OCI-LY7 (cell line): ENCODE data around the gene TFIP11. TPM values are rescaled to one million over a fixed set of nuclear protein-coding genes. Genes with fewer than 3 reads are reported as not detected.

ENCODE experiments used
- BruUV-seq: library from RNA; stranded (reverse); fragments of 400-500 nt; replicated peaks from 2 replicates; lab custom pipeline; 2021; lab: Mats Ljungman, UMichigan
- CTCF ChIA-PET: fragments of 300-600 bp; sonication (Branson Sonifier 250); formaldehyde crosslinking; loops from one replicate; lab custom pipeline; 2022; ENCODE audit warnings: antibody characterized with exemption; ENCODE audit not compliant: unreplicated experiment; lab: Charles Lee
- POLR2A ChIA-PET: fragments of 300-600 bp; sonication (Branson Sonifier 250); formaldehyde crosslinking; loops from one replicate; lab custom pipeline; 2022; ENCODE audit warnings: antibody characterized with exemption; lab: Charles Lee
- DNase-seq: peaks from one replicate; pipeline ENCODE4 v3.0.0-alpha.2; 2015; ENCODE audit warnings: low spot score
- H2AFZ ChIP-seq: fragments of 200-600 bp; sonication (generic), shearing (Covaris generic); 2 replicates; pipeline ENCODE4 v1.6.1; 2014; ENCODE audit warnings: mild to moderate bottlenecking, antibody characterized with exemption, low read length, moderate library complexity
- H3K27ac ChIP-seq: fragments of 200-600 bp; sonication (generic); 2 replicates; pipeline ENCODE4 v1.5.1; 2014; ENCODE audit warnings: mixed run types, low read depth, mild to moderate bottlenecking, moderate library complexity, low read length, inconsistent platforms; ENCODE audit not compliant: poor library complexity, severe bottlenecking
- H3K36me3 ChIP-seq: fragments of 200-600 bp; sonication (generic); 2 replicates; pipeline ENCODE4 v1.6.1; 2014; ENCODE audit warnings: mild to moderate bottlenecking, antibody characterized with exemption, low read length, moderate library complexity, mixed read lengths; ENCODE audit not compliant: insufficient read depth
- H3K4me1 ChIP-seq: fragments of 200-600 bp; sonication (generic); 2 replicates; pipeline ENCODE4 v1.5.1; 2014; ENCODE audit warnings: mild to moderate bottlenecking, low read length; ENCODE audit not compliant: insufficient read depth, poor library complexity, severe bottlenecking
- H3K4me2 ChIP-seq: fragments of 200-600 bp; sonication (generic); 2 replicates; pipeline ENCODE4 v1.6.1; 2014; ENCODE audit warnings: mild to moderate bottlenecking, low read length
- H3K4me3 ChIP-seq: fragments of 200-600 bp; sonication (generic); 2 replicates; pipeline ENCODE4 v1.5.1; 2014; ENCODE audit warnings: mild to moderate bottlenecking, low read depth, low read length; ENCODE audit not compliant: poor library complexity, severe bottlenecking
- H3K79me2 ChIP-seq: fragments of 200-600 bp; sonication (generic); 2 replicates; pipeline ENCODE4 v1.6.1; 2016; ENCODE audit warnings: low read depth, mild to moderate bottlenecking, low read length, moderate library complexity, mixed read lengths; ENCODE audit not compliant: insufficient read depth
- H3K9me2 ChIP-seq: fragments of 200-600 bp; sonication (generic); 2 replicates; pipeline ENCODE4 v1.6.1; 2016; ENCODE audit warnings: mild to moderate bottlenecking, low read length, mixed read lengths; ENCODE audit not compliant: insufficient read depth
- H3K9me3 ChIP-seq: fragments of 200-600 bp; sonication (generic); 2 replicates; pipeline ENCODE4 v1.6.1; 2014; ENCODE audit warnings: mild to moderate bottlenecking, mixed run types, low read length, mixed read lengths
- H4K20me1 ChIP-seq: fragments of 200-600 bp; sonication (generic); 2 replicates; pipeline ENCODE4 v1.6.1; 2014; ENCODE audit warnings: mild to moderate bottlenecking, antibody characterized with exemption, low read length, moderate library complexity, mixed read lengths; ENCODE audit not compliant: insufficient read depth
- EZH2phosphoT487 ChIP-seq: fragments of 200-600 bp; sonication (generic); IDR thresholded peaks from 2 replicates; pipeline ENCODE4 v1.6.1; 2018; ENCODE audit warnings: low read depth, borderline replicate concordance, mild to moderate bottlenecking, mixed run types, antibody characterized with exemption, low read length, moderate library complexity, mixed read lengths
- intact Hi-C: fragments of 100-400 bp; cut with micrococcal nuclease; formaldehyde crosslinking; loops from one replicate; pipeline ENCODE4 v1.10.0; 2022; ENCODE audit not compliant: unreplicated experiment
- total RNA-seq, 2 experiments: library from RNA; depleted of rRNA in 1 of 2; stranded (reverse); fragments of >200 nt in 1 of 2; shearing (Covaris generic) in 1 of 2; gene quantifications; 2 replicates each; pipeline ENCODE4 v1.2.3, GENCODE V29; 2014 to 2022
- TF ChIP-seq, protein P1 (sequence below): fragments of 200-600 bp; sonication (generic); conservative IDR thresholded peaks from 2 replicates; pipeline ENCODE4 v1.5.1; 2014; ENCODE audit warnings: mild to moderate bottlenecking, antibody characterized with exemption, low read length, moderate library complexity, mixed read lengths

The TFIP11 gene
- total RNA-seq, 2 experiments from 2014 or later: 45.2 to 54.5 TPM

DNA sequence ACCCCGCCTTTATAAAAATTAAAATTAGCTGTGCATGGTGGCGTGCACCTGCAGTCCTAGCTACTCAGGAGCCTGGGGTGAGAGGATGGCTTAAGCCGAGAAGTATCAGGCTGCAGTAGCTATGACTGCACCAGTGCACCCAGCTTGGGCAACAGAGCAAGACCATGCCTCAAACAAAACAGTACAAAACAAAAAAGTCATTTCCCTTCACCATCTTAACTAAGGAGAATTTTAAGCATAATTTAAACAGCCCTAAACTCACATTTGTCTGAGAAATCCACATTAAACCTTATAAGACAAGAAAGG, 23.3 kb upstream of the TFIP11 start:
- Histone ChIP-seq H3K79me2 (no peaks in the 10 kb centered on the region; the same call in 1 of the 2 replicates), H2AFZ (peak overlapping the region; percentile 53; the same call in 1 of the 2 replicates), H3K4me2 (peak overlapping the region; percentile 86), H3K9me2 (no peaks in the 10 kb centered on the region), H3K4me1 (peaks cover 51% of the 10 kb centered on the region), H3K36me3 (peaks cover 25% of the 10 kb centered on the region; the same call in 1 of the 2 replicates), H4K20me1 (no peaks in the 10 kb centered on the region), H3K9me3 (no peaks in the 10 kb centered on the region), H3K4me3 (peak overlapping the region; percentile 60), H3K27ac (peak overlapping the region; percentile 98)
- ChIA-PET POLR2A (interaction anchor here (0.6 to 4.5 kb wide), 9 partner anchors 9 to 136 kb away, joined by 3 to 34 read pairs (median 10); partner anchors contain the start of genes HPS4, SRRD and TFIP11), CTCF (no interaction called here)
- peak; percentile 92 for DNase-seq
- TF ChIP-seq, protein P1, sequence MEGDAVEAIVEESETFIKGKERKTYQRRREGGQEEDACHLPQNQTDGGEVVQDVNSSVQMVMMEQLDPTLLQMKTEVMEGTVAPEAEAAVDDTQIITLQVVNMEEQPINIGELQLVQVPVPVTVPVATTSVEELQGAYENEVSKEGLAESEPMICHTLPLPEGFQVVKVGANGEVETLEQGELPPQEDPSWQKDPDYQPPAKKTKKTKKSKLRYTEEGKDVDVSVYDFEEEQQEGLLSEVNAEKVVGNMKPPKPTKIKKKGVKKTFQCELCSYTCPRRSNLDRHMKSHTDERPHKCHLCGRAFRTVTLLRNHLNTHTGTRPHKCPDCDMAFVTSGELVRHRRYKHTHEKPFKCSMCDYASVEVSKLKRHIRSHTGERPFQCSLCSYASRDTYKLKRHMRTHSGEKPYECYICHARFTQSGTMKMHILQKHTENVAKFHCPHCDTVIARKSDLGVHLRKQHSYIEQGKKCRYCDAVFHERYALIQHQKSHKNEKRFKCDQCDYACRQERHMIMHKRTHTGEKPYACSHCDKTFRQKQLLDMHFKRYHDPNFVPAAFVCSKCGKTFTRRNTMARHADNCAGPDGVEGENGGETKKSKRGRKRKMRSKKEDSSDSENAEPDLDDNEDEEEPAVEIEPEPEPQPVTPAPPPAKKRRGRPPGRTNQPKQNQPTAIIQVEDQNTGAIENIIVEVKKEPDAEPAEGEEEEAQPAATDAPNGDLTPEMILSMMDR: no peak
- no peak for TF ChIP-seq EZH2phosphoT487
- BruUV-seq: no TSS peak
- intact Hi-C loops: loop anchor here (1.0 to 5.0 kb wide), 3 partner anchors 42 to 80 kb away; no protein-coding TSS in a partner anchor

DNA sequence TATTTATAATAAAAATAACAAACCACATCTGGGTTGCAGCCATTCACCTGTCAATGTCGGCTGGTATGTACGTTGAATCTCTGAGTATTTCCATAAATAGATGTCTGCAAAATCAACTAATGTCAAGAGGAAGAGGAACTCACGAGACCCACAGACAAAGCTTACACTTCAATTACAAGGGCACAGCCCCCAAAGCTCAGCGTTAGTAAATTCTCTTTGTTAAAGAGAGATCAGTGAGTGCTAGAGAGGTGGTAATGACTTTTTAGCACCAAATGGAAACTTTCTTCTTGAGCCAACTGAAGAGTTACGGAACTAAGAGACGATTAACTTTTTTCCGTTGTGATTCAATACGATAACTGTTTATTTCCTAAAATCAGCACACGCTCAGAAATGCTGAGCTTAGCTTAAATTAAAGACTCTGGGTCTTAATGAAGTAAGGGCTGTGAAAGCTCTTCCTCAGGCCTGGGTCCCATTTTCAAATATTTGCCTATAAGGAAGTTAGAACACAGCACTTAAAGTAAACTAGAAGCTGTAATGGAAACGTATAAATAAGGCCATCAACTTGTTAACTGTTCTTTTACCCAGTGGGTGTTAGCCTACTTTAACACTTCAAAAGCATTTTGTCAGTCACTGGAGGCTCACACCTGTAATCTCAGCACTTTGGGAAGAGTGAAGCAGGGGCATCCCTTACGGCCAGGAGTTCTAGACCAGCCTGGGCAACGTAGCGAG, 22.8 kb upstream of the TFIP11 start:
- H3K36me3 ChIP-seq: peaks cover 29% of the 10 kb centered on the region; the same call in 1 of the 2 replicates

More for the DNA sequence above, 22.8 kb upstream of the TFIP11 start:
- ChIA-PET POLR2A (interaction anchor here (0.6 to 4.5 kb wide), 15 partner anchors 9 to 137 kb away, joined by 3 to 34 read pairs (median 5); partner anchors contain the start of genes HPS4, SRRD and TFIP11), CTCF (interaction anchor here (0.6 kb wide), 1 partner anchor 108 kb away, joined by 3 read pairs; no protein-coding TSS in a partner anchor)
- peak; percentile 88 for DNase-seq
- peaks cover 51% of the 10 kb centered on the region for H3K4me1 ChIP-seq
- no peaks in the 10 kb centered on the region for H3K9me3 ChIP-seq
- no peaks in the 10 kb centered on the region for H4K20me1 ChIP-seq
- intact Hi-C loops: loop anchor here (1.0 to 5.0 kb wide), 3 partner anchors 42 to 80 kb away; no protein-coding TSS in a partner anchor
- H3K4me3 ChIP-seq: peak overlapping the region; percentile 60
- no peaks in the 10 kb centered on the region for H3K9me2 ChIP-seq
- peak overlapping the region; percentile 53; the same call in 1 of the 2 replicates for H2AFZ ChIP-seq
- H3K79me2 ChIP-seq: no peaks in the 10 kb centered on the region; the same call in 1 of the 2 replicates
- TF ChIP-seq, protein P1: no peak
- no peak for TF ChIP-seq EZH2phosphoT487
- H3K27ac ChIP-seq: peak overlapping the region; percentile 98
- peak overlapping the region; percentile 86 for H3K4me2 ChIP-seq
- BruUV-seq: no TSS peak
